ENCODE measurements around the gene CCDC15. TPM values are rescaled to one million over a fixed set of nuclear protein-coding genes. Genes with fewer than 3 reads are reported as not detected.

CCDC15 gene
- total and polyA plus RNA-seq, 9 donors = 0.82 to 1.9 (median 1.1) TPM

DNA sequence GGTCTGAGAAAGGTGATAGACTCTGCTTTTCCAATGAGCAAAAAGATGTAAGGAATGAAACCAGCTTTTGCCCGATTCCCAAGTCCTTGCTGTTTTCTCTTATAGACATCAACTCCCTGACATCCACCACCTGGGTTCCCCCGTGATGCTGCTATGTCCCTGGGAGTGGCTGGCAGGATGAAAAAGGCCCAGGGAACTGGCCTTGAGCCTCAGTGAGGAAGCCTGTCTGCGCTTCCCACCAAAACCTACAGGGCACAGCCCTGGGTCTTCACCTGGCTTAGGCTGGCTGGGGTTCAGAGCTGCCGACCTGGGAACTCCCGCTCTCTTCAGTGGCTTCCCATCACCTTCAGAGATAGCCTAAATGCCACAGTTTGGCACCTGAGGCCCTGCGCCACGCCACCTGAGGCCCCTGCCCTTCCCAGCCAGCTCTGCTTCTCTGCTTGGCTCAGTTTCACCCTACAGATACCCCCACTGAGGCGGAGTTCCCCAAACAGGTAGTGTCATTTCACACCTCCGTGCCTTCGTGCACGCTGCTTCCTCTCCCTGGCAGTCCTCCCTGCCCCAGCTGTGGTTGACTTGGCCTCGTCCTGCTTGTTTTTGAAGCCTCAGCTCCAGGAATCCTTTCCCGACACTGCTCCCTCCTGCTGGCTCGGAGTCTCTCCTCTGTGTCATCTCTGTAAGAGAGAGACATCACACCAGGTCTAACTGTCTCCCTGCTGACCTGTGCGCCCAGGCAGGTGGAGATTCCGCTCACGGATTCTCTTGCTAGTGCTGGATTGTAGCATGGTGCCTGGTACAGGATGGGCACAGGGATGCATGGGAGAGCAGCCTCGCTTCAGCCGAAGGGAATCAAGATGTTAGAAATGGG, 119.8 kb downstream of the CCDC15 start:
- no peaks in the 10 kb centered on the region for H3K9me3 ChIP-seq
- H3K27me3 ChIP-seq = no peaks in the 10 kb centered on the region
- peak in 1 of 5 donors; percentile 20 for DNase-seq
- TF ChIP-seq POLR2A (IDR thresholded peaks at IDR 0.05) (no peak), EP300 (IDR thresholded peaks at IDR 0.05) (no peak)
- TF ChIP-seq, protein P1, sequence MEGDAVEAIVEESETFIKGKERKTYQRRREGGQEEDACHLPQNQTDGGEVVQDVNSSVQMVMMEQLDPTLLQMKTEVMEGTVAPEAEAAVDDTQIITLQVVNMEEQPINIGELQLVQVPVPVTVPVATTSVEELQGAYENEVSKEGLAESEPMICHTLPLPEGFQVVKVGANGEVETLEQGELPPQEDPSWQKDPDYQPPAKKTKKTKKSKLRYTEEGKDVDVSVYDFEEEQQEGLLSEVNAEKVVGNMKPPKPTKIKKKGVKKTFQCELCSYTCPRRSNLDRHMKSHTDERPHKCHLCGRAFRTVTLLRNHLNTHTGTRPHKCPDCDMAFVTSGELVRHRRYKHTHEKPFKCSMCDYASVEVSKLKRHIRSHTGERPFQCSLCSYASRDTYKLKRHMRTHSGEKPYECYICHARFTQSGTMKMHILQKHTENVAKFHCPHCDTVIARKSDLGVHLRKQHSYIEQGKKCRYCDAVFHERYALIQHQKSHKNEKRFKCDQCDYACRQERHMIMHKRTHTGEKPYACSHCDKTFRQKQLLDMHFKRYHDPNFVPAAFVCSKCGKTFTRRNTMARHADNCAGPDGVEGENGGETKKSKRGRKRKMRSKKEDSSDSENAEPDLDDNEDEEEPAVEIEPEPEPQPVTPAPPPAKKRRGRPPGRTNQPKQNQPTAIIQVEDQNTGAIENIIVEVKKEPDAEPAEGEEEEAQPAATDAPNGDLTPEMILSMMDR (IDR thresholded peaks at IDR 0.05) = no peak
- no peaks in the 10 kb centered on the region for H3K4me1 ChIP-seq (ENCODE audit: insufficient read depth)
- WGBS, 3 donors = 67 to 76% (median 73%) methylated on average over 19 of the region's 19 CpGs
- intact Hi-C loops (cut with DNase I) = no loop called here
- no peak overlapping the region for H3K27ac ChIP-seq
- H3K36me3 ChIP-seq = no peaks in the 10 kb centered on the region
- no peak overlapping the region for H3K4me3 ChIP-seq

GRCh38 chr11:125074511-125075241, 120.7 kb downstream of the CCDC15 start:
- 81 to 84% (median 83%) methylated on average over 11 of the region's 11 CpGs for WGBS, 3 donors
- H3K27me3 ChIP-seq = no peaks in the 10 kb centered on the region
- no peak for TF ChIP-seq EP300 (IDR thresholded peaks at IDR 0.05)
- TF ChIP-seq POLR2A (IDR thresholded peaks at IDR 0.05) = no peak
- TF ChIP-seq, protein P1 (IDR thresholded peaks at IDR 0.05) = no peak

DNA sequence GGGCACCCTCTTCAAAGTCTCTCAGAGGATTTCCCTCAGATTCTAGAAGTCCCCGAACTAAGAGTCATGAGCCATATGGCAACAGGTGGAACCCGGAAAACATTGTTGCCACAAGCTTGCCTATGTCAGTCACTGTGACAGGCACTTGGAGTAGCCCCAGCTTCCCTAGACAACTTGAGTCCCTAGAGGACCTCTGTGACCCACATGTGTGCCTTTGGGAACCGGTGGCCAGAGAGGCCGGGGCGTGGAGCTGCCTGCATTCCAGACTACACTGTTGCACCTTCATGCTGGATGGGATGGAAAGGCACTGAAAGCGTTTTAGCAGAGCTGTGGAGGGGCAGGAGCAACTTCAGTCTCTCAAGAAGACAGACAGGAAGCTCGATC, 121.2 kb downstream of the CCDC15 start:
- Histone ChIP-seq H3K9me3 (no peaks in the 10 kb centered on the region), H3K4me3 (no peak overlapping the region), H3K27ac (no peak overlapping the region), H3K36me3 (no peaks in the 10 kb centered on the region), H3K27me3 (no peaks in the 10 kb centered on the region), H3K4me1 (ENCODE audit: insufficient read depth) (no peaks in the 10 kb centered on the region)
- DNase-seq = no peak
- no peak for TF ChIP-seq POLR2A (IDR thresholded peaks at IDR 0.05)
- TF ChIP-seq EP300 (IDR thresholded peaks at IDR 0.05) = no peak
- TF ChIP-seq, protein P1 (IDR thresholded peaks at IDR 0.05) = no peak
- WGBS, 3 donors = 84 to 87% (median 86%) methylated on average over 7 of the region's 7 CpGs
- intact Hi-C loops (cut with DNase I) = no loop called here

More at GRCh38 chr11:125074511-125075241, 120.7 kb downstream of the CCDC15 start:
- Histone ChIP-seq H3K27ac (no peak overlapping the region), H3K4me1 (ENCODE audit: insufficient read depth) (no peaks in the 10 kb centered on the region), H3K9me3 (no peaks in the 10 kb centered on the region), H3K4me3 (no peak overlapping the region), H3K36me3 (no peaks in the 10 kb centered on the region)
- intact Hi-C loops (cut with DNase I) = no loop called here
- no peak for DNase-seq

- H3K4me1 ChIP-seq (ENCODE audit: insufficient read depth) = no peaks in the 10 kb centered on the region
- no peak overlapping the region for H3K27ac ChIP-seq
- intact Hi-C loops (cut with DNase I) = no loop called here
- WGBS, 3 donors = 83 to 84% (median 83%) methylated on average over 11 of the region's 11 CpGs
- DNase-seq = no peak
- H3K27me3 ChIP-seq = no peaks in the 10 kb centered on the region
- H3K9me3 ChIP-seq = no peaks in the 10 kb centered on the region
- no peaks in the 10 kb centered on the region for H3K36me3 ChIP-seq
- no peak overlapping the region for H3K4me3 ChIP-seq
- TF ChIP-seq EP300 (IDR thresholded peaks at IDR 0.05) (no peak), POLR2A (IDR thresholded peaks at IDR 0.05) (no peak)
- TF ChIP-seq, protein P1 (IDR thresholded peaks at IDR 0.05) = no peak
These were observed 121.9 kb downstream of the CCDC15 start for GRCh38 chr11:125075900-125076317.

All from ovary (tissue), 9 donors.